Measurements from ENCODE around the gene CD6.
"Not testable (repeated sequence)": the region's sequence is repeated elsewhere in the genome, so short reads cannot be mapped to it uniquely, and the experiment has no call there.

The CD6 gene

GRCh38 chr11:61053191-61053590 is 81.7 kb downstream of the CD6 start:
- DNase-seq (ENCODE audit: low read depth in 2 of 2), result no peak

- no peak for DNase-seq (ENCODE audit: low read depth in 2 of 2)
These were observed 83.0 kb downstream of the CD6 start for GRCh38 chr11:61054513-61054912.

GRCh38 chr11:61054927-61055562 is 83.6 kb downstream of the CD6 start:
- DNase-seq (ENCODE audit: low read depth in 2 of 2), result peak in 1 of 2 donors; percentile 44

- DNase-seq (ENCODE audit: low read depth in 2 of 2), result no peak
These were observed 84.3 kb downstream of the CD6 start for GRCh38 chr11:61055776-61056175.

GRCh38 chr11:61056571-61056970 is 85.1 kb downstream of the CD6 start:
- no peak for DNase-seq (ENCODE audit: low read depth in 2 of 2)

GRCh38 chr11:61056981-61057380 is 85.5 kb downstream of the CD6 start:
- DNase-seq (ENCODE audit: low read depth in 2 of 2), result no peak

- no peak for DNase-seq (ENCODE audit: low read depth in 2 of 2)
These were observed 86.1 kb downstream of the CD6 start for GRCh38 chr11:61057615-61058014.

GRCh38 chr11:61058583-61059259 is 87.2 kb downstream of the CD6 start:
- no peak for DNase-seq (ENCODE audit: low read depth in 2 of 2)

- no peak for DNase-seq (ENCODE audit: low read depth in 2 of 2)
These were observed 87.8 kb downstream of the CD6 start for GRCh38 chr11:61059260-61059752.

- peak; percentile 63 to 73 for DNase-seq (ENCODE audit: low read depth in 2 of 2)
These were observed 89.8 kb downstream of the CD6 start for GRCh38 chr11:61061081-61061826.

- no peak for DNase-seq (ENCODE audit: low read depth in 2 of 2)
These were observed 90.9 kb downstream of the CD6 start for GRCh38 chr11:61062181-61062930.

- DNase-seq (ENCODE audit: low read depth in 2 of 2), result not testable (repeated sequence)
These were observed 93.8 kb downstream of the CD6 start for GRCh38 chr11:61065236-61065635.

- peak in 1 of 2 donors; percentile 54 for DNase-seq (ENCODE audit: low read depth in 2 of 2)
These were observed 94.6 kb downstream of the CD6 start for GRCh38 chr11:61065955-61066638.

- DNase-seq (ENCODE audit: low read depth in 2 of 2), result no peak
These were observed 95.2 kb downstream of the CD6 start for GRCh38 chr11:61066645-61067044.

GRCh38 chr11:61067782-61068446 is 96.4 kb downstream of the CD6 start:
- no peak for DNase-seq (ENCODE audit: low read depth in 2 of 2)

GRCh38 chr11:61068581-61068980 is 97.1 kb downstream of the CD6 start:
- no peak for DNase-seq (ENCODE audit: low read depth in 2 of 2)

- DNase-seq (ENCODE audit: low read depth in 2 of 2), result no peak
These were observed 97.9 kb downstream of the CD6 start for GRCh38 chr11:61069427-61069826.

All from stimulated activated CD8-positive, alpha-beta memory T cell treated with anti-CD3 and anti-CD28 coated beads, Interleukin-2, amount 100 ng/mL, for 48 hours (primary cell).